Colonic mucosa (tissue), 4 donors: ENCODE data around the gene PLA2G4E. TPM values are rescaled to one million over a fixed set of nuclear protein-coding genes. Genes with fewer than 3 reads are reported as not detected.

Experiments
- DNase-seq: peaks from one replicate; pipeline ENCODE4 v3.0.0-alpha.2; 2020
- H3K27ac ChIP-seq: fragments of 200-600 bp; one replicate; pipeline ENCODE4 v1.8.0; 2021
- H3K27me3 ChIP-seq: fragments of 200-600 bp; one replicate; pipeline ENCODE4 v1.8.0; 2021
- H3K36me3 ChIP-seq: fragments of 200-600 bp; one replicate; pipeline ENCODE4 v1.8.0; 2021
- H3K4me1 ChIP-seq: fragments of 200-600 bp; one replicate; pipeline ENCODE4 v1.8.0; 2021; ENCODE audit warnings: mild to moderate bottlenecking
- H3K4me3 ChIP-seq: fragments of 200-600 bp; one replicate; pipeline ENCODE4 v1.8.0; 2021
- H3K9ac ChIP-seq, 2 donors: one replicate each; pipeline ENCODE4 v1.7.0; 2013; ENCODE audit warnings: control low read depth in 2 of 2, low read depth in 2 of 2, low read length in 2 of 2
- H3K9me3 ChIP-seq: fragments of 200-600 bp; one replicate; pipeline ENCODE4 v1.8.0; 2021
- intact Hi-C: fragments of 100-400 bp; cut with DNase I; formaldehyde crosslinking; loops from one replicate; pipeline ENCODE4 v1.14.1; 2022
- total RNA-seq, 2 donors: library from RNA; stranded (reverse); fragmentation: NEBNext Ultra II Directional in 1 of 2; extraction: Animal tissue kit (Norgen Biotek cat#: 25700) in 1 of 2; gene quantifications; one replicate each; pipeline ENCODE4 v1.2.1, GENCODE V29; 2021
- TF ChIP-seq, protein P1 (sequence below): fragments of 200-600 bp; IDR thresholded peaks from one replicate; pipeline ENCODE4 v1.8.0; 2022; ENCODE audit warnings: antibody characterized with exemption, mild to moderate bottlenecking
- donor health status: healthy.
- donor health status: DM: no; HTN: no; CAD: no.
- donor health status: DM: no; HTN: no; CAD: no.

Gene PLA2G4E
- total RNA-seq, 2 donors from 2014 or later, result 0.67 TPM; not detected in 1

DNA sequence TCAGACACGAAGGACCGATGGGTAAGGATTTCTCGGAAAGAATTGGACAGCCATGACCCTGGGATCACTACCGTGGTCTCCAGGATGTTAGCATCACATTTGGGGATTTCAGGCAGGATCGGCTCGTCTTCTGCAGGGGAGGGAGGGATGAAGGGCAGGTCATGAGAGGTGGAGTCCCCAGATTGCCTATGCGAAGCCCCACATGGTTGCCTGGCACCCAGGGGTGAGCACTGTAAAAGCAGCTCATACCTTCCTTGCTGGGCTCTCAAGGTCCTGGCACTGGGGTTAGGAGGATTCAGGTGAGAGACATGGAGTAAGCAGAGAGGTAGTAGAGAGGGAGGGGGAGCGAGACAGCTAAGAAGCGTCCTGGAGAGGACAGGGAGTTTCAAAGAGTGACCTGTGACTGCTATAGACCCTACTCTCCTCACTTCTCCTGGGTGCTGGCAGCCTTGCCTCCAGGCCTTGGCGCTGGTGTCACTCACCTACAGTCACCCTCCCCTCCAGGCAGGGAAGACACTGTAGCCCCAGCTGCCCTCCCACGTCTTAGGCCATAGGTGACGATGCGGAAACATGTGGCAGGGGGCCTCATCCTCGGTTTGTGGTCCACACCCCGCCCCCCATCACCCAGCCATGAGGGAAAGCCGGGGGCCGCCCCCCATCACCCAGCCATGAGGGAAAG is 33.5 kb downstream of the PLA2G4E start:
- H3K9me3 ChIP-seq, result no peaks in the 10 kb centered on the region
- H3K4me1 ChIP-seq, result no peaks in the 10 kb centered on the region
- H3K9ac ChIP-seq, result no peak overlapping the region
- no peak for DNase-seq
- no peak overlapping the region for H3K4me3 ChIP-seq
- no peaks in the 10 kb centered on the region for H3K27me3 ChIP-seq
- intact Hi-C loops, result loop anchor here (10.0 kb wide), 1 partner anchor 147 kb away; no protein-coding TSS in a partner anchor
- TF ChIP-seq, protein P1, sequence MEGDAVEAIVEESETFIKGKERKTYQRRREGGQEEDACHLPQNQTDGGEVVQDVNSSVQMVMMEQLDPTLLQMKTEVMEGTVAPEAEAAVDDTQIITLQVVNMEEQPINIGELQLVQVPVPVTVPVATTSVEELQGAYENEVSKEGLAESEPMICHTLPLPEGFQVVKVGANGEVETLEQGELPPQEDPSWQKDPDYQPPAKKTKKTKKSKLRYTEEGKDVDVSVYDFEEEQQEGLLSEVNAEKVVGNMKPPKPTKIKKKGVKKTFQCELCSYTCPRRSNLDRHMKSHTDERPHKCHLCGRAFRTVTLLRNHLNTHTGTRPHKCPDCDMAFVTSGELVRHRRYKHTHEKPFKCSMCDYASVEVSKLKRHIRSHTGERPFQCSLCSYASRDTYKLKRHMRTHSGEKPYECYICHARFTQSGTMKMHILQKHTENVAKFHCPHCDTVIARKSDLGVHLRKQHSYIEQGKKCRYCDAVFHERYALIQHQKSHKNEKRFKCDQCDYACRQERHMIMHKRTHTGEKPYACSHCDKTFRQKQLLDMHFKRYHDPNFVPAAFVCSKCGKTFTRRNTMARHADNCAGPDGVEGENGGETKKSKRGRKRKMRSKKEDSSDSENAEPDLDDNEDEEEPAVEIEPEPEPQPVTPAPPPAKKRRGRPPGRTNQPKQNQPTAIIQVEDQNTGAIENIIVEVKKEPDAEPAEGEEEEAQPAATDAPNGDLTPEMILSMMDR, result no peak
- H3K36me3 ChIP-seq, result no peaks in the 10 kb centered on the region
- no peak overlapping the region for H3K27ac ChIP-seq

DNA sequence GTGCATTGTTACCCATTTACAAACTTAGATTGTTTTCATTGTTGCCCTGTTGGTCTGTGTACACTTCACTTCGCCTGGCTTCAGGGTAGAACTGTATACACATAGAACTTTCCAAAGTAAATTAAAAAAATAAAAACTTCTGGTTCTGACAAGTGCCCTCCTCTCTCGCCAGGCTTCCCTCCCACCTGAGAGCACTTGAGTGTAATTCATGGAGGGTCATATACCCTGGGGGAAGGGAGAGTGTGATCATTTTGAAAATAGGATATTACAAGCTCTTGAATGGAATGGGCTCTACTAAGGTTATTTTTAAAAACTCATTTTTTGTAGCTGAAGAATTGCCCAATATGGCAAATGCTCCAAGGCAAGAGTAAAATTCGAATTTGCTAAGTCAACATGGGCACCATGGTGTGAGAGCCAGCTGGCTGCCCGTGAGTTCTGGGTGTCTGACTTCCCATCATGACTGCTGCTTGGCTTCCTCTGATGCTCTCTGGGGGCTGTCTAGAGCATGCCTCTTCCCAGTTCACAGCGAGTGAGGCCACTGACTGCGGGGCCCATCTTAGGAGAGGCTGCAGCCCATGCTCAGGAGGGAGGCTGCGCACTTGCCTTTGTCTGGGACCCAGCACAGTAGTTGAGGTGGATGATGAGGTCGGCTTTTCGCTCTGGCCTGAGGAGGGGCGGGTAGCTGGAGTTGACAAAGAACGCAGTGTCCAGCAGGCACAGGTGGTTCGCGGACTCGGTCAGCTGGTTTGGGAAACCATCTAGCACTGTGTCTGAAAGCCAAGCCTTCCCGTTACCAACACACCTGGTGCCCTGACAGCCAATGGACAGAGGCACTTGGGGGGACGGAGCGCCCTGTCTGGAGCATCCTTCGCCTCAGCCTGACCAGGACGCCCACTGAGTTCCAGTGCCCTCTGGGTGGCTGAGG is 35.3 kb downstream of the PLA2G4E start:
- no peaks in the 10 kb centered on the region for H3K4me1 ChIP-seq
- intact Hi-C loops, result loop anchor here (10.0 kb wide), 1 partner anchor 149 kb away; no protein-coding TSS in a partner anchor
- DNase-seq, result no peak
- no peak overlapping the region for H3K4me3 ChIP-seq
- H3K9ac ChIP-seq, result no peak overlapping the region
- no peak overlapping the region for H3K27ac ChIP-seq
- H3K36me3 ChIP-seq, result no peaks in the 10 kb centered on the region
- no peaks in the 10 kb centered on the region for H3K27me3 ChIP-seq
- TF ChIP-seq, protein P1, result no peak
- H3K9me3 ChIP-seq, result no peaks in the 10 kb centered on the region

DNA sequence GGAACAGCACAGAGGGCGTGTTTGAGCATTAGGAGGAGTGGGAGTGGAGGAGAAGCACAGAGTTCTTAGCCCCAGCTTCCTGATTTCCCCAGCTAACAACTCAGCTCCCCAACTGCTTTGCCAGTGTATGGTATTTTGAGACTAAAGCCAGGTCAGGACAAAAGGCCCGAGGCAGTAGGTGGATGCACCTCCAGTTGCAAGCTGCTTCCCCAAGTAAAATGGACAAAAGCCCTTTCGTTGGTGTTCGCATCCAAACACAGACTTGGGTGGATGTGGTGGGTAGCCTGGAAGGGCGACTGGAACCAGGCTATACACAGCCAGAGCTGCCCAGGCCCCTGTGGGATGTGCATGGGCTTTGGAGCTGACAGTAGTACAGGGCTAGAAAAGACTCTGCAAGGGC is 36.2 kb downstream of the PLA2G4E start:
- intact Hi-C loops, result loop anchor here (10.0 kb wide), 1 partner anchor 150 kb away; no protein-coding TSS in a partner anchor
- DNase-seq, result no peak

DNA sequence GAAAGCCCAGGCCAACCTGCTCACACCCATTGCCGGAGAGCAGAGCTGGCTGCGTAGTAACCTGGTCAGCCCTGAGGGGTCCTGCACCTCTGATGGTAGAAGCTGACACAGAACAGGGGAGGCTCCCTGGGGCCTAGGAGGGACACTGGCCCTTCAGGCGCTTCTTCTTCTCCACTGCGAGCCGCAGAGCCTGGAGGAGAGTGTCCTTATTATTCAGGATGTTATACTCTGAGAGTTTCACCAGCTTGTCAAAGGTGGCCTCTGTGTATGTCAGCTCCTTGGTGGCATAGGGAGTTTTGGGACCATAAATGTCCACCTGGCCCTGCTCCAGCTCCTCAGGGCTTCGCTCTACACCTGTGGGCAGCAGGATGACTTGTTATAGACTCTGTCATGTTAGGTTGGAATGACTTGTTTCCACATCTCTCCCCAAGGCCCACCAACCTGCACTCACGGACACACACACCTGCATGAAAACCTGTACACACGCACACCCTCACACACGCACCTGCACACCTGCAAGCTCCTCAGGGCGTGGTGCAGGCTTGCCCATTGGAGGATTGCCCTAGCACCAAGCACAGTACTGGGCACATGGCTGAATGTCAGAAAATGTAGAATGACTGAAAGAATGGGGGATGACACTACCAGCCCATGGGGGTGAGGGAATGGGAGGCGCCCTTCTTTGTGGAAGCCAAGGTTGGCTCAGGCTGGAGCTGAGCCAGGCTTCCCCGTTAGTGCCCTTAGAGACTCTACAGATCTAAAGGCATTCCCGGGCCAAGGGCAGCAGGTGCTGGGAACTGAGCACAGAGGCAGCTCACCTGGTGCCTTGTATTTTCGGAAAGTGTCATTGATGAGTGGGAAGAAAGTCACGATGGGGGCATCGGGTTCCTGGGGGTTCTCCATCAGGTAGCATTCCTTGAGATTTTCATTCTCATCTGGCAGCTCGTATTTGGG is 36.9 kb downstream of the PLA2G4E start:
- H3K4me1 ChIP-seq, result no peaks in the 10 kb centered on the region
- no peaks in the 10 kb centered on the region for H3K9me3 ChIP-seq
- H3K27me3 ChIP-seq, result no peaks in the 10 kb centered on the region
- intact Hi-C loops, result loop anchor here (10.0 kb wide), 1 partner anchor 151 kb away; no protein-coding TSS in a partner anchor
- TF ChIP-seq, protein P1, result no peak
- no peak for DNase-seq
- H3K9ac ChIP-seq, result no peak overlapping the region
- no peak overlapping the region for H3K27ac ChIP-seq
- no peaks in the 10 kb centered on the region for H3K36me3 ChIP-seq
- no peak overlapping the region for H3K4me3 ChIP-seq

More for the DNA sequence above, 36.2 kb downstream of the PLA2G4E start:
- TF ChIP-seq, protein P1, result no peak
- Histone ChIP-seq H3K9me3 (no peaks in the 10 kb centered on the region), H3K36me3 (no peaks in the 10 kb centered on the region), H3K4me1 (no peaks in the 10 kb centered on the region), H3K9ac (no peak overlapping the region), H3K27ac (no peak overlapping the region), H3K27me3 (no peaks in the 10 kb centered on the region), H3K4me3 (no peak overlapping the region)

DNA sequence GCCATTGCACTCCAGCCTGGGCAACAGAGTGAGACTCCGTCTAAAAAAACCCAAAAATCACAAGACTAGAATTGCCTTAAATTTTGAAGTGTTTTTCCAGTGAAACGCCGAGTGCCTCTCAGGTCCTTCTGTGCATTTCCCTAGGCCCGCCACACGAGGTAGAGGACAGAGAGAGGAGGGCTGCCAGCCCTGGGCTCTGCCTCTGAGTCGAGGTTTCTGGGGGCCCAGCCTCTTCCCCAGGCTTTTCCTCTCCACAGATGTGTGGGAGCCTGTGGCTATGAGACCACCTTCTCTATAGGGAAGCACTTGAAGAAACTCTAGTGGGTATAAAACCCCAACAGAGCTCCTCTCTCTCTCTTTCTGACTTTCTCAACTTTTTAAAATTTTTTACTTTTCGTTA is 37.6 kb downstream of the PLA2G4E start:
- no peak overlapping the region for H3K4me3 ChIP-seq
- TF ChIP-seq, protein P1, result no peak
- no peaks in the 10 kb centered on the region for H3K9me3 ChIP-seq
- intact Hi-C loops, result loop anchor here (10.0 kb wide), 1 partner anchor 152 kb away; no protein-coding TSS in a partner anchor
- no peaks in the 10 kb centered on the region for H3K27me3 ChIP-seq
- H3K4me1 ChIP-seq, result no peaks in the 10 kb centered on the region
- H3K27ac ChIP-seq, result no peak overlapping the region
- H3K36me3 ChIP-seq, result no peaks in the 10 kb centered on the region
- H3K9ac ChIP-seq, result no peak overlapping the region
- no peak for DNase-seq
